HG03565 (cell line): Measurements from ENCODE around the gene SPATS1.
A peak's percentile ranks its signal among the peaks of the same experiment; 100 is the strongest.

Experiments
- ATAC-seq: cut with Tn5 transposase; IDR thresholded peaks from one replicate; pipeline ENCODE4 v1.9.1; 2021; ENCODE audit warnings: mild to moderate bottlenecking, moderate library complexity; ENCODE audit not compliant: unreplicated experiment

Gene SPATS1

DNA sequence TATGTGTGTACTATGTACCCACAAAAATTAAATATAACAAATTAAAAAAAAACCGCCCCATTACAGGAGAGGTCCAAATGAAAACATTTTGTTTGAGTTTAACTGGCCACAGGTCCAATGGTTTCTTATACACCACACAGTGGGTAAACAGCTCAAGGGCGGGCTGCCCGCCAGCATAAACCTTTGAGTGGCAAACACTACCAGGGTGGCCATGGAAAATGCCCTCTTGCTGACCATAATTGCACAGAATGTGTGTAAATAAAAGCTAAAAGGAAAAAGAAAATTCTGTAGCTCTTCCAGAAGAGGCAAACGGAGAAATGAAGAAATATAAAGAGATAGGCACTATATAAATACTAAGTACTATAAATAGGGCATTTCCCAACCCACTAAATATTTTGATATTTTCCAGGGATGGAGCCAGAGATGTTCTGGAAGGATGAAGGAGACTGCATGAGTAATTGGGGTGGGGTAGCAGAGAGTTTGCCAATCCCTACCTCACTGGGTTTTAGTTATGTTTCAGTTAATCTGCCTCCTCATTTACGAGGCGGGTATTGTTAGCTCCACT is 44.0 kb downstream of the SPATS1 start:
- no peak for ATAC-seq

DNA sequence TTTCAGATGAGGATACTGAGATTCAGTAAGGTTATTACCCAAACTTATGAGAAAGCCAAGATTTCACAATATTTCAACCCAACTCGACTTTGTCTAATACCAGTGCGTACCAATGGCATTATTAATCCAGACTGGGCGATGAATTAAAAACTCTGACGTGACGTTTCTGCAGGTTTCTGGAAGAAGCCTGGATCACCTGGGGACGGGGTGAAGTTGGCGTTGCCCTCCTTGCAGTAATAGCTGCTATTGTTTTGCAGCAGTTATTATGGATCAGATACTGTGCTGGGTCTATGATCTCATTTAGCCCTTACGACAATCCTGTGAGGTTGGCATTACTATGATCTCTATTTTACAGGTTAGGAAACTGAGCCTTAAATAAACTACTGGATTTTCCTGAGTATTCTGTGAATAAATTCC is 44.5 kb downstream of the SPATS1 start:
- ATAC-seq = no peak

DNA sequence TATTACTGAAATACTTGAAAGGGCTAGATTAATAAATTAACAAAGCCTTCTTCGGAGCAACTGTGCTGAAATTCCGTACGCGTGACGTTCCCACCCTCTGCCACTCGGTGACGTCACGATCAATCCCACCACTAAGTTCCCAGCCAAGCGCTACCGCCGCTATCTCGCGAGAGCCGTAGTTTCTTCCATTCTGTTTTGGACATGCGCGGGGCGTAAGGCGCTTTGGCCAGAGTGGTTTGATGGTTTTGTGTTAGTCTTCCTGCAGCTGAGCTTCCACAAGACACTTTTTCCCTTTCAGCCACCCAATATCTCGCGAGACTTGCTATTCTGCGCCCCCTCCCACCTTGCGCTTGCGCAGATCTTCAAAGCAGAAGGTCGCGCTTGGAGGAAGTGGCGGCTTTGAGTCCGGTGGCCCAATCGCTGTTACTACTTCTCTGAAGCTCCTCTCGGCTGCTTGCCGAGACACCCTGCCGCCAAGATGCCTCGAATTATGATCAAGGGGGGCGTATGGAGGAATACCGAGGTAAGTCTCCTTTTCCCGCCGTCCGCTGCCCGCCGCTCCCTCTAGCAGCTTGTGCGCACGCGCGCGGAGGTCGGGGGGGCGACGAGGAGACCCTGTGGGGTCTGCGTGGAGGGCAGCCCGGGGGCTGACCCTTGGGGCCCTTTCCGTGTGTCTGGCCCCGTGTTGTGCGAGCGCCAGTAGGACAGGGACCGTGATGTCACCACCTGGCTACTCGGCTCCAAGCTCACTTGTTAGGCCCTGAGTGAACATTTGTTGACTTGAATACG is 45.1 kb downstream of the SPATS1 start, which contains the start of gene CDC5L:
Gene CDC5L (plus strand): TSS at position 361 of the 789 bp plus-strand sequence. CDS start 118 bp downstream, at position 479.
- peak; percentile 91 for ATAC-seq

DNA sequence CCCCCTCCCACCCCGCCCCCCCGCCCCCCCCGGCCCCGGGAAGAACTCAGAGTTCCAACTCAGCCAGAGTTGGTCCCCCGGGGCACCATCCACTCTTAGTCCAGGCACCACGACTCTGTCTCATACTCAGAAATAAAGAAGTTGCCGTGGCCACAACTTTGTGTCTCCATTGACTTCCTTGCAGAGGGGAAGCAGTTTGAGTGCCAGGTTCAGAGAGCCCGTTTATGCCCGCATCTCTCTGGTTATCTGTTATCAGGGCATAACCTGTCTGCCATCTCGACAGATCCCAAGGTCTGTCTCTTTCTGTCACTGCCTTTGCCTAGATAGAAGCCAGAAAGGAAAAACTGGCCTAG is 45.7 kb downstream of the SPATS1 start:
- no peak for ATAC-seq

DNA sequence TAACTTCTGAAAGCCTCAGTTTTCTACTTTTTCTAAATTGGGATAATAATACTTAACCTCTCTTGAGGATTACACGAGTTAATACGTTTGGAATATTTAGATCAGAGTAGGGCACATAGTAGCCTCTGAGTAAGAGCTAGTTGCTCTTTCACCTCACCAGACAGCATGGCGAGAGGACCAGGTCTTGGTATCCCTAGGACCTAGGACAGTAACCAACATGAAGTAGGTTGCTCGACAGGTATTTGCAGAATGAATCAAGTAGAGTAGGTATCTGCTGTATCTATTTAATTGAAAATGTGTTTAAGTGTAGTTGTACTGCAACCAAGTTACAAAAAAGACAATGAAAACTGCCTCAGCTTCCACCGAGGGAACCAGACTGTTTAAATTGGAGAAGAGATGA is 46.4 kb downstream of the SPATS1 start:
- no peak for ATAC-seq

DNA sequence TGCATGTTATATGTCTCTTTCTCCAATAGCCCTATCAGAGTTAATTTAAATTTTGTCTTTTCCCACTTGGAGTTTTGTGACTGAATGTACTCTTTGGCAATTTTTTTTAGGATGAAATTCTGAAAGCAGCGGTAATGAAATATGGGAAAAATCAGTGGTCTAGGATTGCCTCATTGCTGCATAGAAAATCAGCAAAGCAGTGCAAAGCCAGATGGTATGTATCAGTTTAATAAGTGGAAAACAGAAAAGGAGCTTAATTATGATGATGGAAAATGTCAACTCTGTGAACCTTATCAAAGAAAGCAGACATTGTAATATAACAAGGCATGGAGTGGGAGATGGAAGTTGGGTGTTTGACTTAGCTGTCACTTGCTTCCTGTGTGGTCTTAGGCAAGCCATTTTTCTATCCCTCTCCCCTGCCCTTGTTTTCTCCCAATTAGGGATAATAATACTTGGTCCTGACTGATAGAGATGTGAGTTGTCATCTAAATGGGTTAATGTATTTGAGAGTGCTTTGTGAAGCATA is 47.8 kb downstream of the SPATS1 start:
- ATAC-seq = no peak
